Adipose tissue (tissue), 3 donors: ENCODE results near the gene GABRD. TPM values are rescaled to one million over a fixed set of nuclear protein-coding genes. Genes with fewer than 3 reads are reported as not detected.

Experiments used
- H3K27ac ChIP-seq: one replicate; pipeline ENCODE4 v1.5.1; 2013; ENCODE audit warnings: low read depth, low read length
- WGBS, 3 donors: extraction: QIAGEN DNeasy Blood & Tissue Kit; methylation state at CpG; one replicate each; pipeline ENCODE4 v1.1.7; 2013; 5-methylcytosine and 5-hydroxymethylcytosine counted together
- polyA plus RNA-seq, 3 donors: library from polyadenylated mRNA; stranded (reverse); fragments of 200-250 nt; gene quantifications; one replicate each; pipeline ENCODE4 v1.2.3, GENCODE V29; 2013
- donor health status: healthy with polysubstance abuse.
- donor health status: Bipolar disorder and iron deficiency.
- donor health status: healthy.

Gene GABRD
- polyA plus RNA-seq, 3 donors: 0.28 to 0.30 TPM; not detected in 1

DNA sequence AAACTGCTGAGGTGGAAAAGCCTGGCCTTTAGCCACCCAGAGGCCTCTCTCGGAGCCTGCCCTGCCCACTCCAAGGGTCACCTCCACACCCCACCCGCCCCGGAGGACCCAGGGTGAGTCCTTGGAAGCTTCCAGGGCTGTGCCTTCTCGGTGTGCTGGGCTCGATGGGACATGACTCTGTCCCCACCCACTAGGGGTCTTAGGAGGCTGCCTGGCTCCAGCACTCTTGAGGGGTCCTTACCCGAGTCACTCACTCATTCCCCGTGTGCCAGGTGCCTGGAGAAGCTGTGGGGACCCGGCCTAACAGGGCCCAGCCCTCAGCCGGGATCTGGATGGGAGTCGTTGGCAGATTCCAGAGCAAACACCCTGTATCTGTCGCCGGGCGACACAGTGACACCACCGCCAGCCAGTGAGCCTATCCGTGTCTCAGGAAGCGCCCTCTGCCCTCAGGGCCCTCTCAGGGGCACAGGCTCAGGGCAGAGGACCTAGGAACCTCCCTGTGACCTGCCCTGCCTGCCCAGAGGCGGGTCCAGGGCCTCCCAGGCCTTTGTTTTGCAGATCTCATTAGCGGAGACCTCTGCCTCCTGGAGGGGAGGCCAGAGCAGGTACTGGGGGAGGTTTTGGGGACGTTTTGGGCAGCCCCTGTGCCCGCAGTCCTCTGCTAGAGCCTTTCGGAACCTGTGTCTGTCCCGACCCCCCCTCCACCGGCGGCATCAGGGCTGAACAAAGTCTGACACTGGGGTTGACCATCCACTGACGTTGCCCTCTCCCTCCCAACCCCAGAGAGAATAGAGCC, 28.0 kb downstream of the GABRD start:
- no peak overlapping the region for H3K27ac ChIP-seq
- WGBS, 3 donors: 49 to 60% (median 60%) methylated on average over 24 to 25 of the region's 25 CpGs

DNA sequence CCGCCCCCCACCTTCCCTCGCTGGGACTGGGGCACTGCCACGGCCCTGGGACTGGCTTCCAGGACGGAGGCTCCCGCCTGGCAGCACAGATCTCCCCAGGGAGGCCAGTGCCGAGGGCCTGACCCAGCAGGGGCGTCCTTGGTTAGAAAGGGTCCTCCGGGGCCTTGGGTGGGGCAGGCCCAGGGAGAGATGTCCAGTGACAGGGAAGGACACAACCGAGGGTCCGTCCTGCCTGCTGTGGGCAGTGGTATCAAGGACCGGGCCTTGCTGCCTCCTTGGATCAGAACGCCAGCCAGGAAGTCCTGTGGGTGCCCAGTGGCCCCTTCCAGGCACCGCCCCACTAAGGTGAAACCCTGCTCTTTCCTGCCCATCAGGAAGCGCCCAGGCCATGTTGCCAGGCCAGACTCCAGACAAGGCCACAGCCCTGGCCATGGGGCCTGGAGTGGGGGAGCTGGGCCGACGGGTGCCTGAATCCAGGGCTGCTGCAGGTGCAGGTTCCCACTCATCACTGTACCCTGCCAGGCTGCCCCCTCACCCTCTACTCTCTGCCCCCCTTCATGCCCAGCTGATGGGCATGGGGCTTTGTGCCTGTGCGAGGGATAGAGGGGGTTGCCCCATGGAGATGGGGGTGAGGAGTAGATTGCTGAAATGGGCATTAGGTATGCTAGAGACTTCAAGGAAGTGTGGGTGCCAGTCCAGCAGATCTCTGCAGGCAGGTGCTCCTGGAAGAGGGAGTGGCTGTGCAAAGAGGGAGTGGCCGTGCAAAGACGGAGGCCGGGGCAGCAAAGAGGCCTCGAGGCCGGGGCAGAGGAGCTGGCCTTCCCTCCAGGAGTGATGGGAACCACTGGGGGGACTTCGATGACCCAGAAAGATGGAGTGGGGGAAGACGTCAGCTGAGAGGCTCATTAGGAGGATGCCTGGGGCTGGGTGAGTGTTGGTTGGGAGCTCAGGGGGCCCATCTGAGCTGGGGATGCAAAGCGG, 28.9 kb downstream of the GABRD start:
- no peak overlapping the region for H3K27ac ChIP-seq
- WGBS, 3 donors: 73 to 75% (median 74%) methylated on average over 25 of the region's 25 CpGs

DNA sequence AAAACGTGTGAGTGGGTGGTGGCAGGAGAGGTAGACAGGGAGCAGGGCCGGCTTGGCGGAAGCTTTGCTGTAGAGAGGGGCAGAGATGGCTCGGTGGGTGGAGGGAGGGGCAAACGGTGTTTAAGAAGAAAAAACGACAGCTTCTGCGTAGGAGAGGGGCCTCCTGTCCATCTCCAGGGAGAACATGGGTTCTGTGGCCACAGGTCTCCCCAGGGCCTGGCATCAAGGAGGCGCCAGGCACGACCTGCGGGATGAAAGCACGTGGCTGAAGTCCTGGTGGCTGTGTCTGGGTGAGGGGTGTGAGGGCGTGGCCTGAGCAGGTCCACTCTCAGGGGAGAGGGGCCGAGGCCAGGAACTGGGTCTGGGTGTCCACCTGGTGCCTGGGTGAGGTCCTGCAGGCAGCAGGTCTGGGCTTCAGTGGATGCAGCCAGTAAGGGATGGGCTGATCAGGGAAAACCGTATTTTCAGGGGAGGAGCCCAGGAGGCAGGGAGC, 30.1 kb downstream of the GABRD start:
- no peak overlapping the region for H3K27ac ChIP-seq
- WGBS, 3 donors: 30 to 41% (median 36%) methylated on average over 14 of the region's 14 CpGs

DNA sequence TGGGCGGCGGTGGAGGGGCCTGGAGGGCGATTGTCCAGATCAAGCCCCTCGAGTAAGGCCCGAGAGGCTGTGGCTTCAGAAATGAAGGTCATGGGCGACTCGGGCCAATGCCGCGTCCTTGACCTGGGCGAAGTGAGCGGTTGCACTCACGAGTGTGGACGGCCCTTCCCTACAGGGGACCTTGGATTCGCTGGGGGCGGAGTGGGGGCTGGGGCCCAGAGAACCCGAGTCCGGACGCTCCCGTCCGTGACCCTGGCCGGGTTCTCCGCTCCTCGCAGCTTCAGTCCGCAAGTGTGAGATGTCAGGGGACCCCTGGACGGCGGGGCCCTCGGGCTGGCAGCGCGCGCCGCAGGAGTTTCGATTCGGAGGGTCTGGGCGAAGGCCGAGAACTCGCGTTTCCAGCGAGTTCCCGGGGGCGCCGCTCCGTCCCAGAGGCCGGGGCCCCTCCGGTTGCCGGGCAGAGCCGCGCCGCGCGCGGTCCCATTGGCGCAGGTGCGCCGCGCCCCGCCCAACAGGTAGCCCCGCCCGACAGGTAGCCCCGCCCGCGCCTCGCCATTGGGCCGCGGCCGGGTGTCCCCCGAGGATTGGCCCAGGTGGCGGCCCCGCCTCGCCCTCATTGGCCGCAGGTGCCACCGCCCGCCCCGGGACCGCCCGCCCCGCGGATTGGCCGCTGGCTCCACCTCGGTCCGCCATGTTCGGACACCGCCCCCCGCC, 30.7 kb downstream of the GABRD start, which contains the start of gene PRKCZ:
Gene PRKCZ, plus strand, starts transcription at position 694 of the 714 bp plus-strand sequence. CDS start 220 bp downstream, outside the sequence.
- 1 to 3% (median 2%) methylated on average over 46 to 83 of the region's 83 CpGs for WGBS, 3 donors
- H3K27ac ChIP-seq: no peak within 1 kb of the TSS

DNA sequence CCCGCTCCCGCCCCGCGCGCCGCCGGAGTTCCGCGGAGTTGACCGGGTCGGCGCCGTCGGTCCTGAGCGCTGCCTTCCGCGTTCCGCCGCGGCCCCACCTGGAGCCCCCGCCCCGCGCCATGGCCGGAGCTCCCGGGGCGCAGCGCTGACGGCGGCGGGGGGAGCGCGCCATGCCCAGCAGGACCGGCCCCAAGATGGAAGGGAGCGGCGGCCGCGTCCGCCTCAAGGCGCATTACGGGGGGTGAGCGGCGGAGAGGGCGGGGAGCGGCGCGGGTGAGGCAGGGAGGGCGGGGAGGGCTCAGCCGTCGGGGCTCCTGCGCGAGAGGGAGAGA, 31.3 kb downstream of the GABRD start:
- H3K27ac ChIP-seq: no peak overlapping the region
- 1% methylated on average over 34 to 51 of the region's 51 CpGs for WGBS, 3 donors

DNA sequence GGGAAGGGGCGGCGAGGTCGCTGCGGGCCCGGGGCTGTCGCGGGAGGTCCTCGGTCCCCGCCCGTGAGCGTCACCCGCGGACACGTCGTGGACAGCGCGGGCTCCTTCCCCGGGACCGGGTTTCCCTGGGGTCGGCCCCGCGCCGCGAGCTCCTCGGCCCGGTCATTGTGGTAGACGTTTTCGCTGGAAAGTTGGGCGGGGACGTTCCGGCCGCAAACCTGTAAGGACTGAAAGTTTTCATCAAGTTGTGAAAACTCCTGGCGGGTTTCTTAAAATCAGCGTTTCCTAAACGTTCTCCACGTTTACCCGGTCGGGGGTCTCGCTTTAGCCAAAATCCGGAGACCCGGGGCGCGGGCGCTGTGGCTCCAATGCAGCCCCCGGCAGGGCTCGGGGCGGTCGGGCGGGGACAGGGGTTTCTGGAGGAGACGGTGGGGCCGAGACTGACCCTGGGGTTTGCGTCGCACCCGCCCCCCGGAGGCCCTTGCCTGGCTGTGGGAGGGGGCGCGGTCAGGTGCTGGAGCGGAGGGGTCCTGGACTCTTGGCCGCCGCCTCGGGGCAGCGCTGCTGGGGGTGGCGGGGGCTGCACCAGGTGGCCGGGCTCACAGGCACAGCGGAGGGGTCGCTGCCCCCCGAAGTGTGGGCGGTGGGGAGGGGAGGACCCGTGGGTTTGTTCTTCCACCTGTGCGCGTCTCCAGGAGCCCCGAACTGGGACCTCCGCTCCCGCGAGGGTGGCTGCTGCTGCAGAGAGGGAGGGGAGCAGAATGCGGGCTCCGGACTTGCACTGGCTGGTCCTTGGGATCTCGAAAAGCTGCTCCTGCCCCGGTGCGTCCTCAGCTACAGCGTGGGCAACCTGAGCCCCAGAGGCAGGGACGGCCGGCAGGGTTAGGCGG, 31.9 kb downstream of the GABRD start:
- H3K27ac ChIP-seq: no peak overlapping the region
- WGBS, 3 donors: 7 to 17% (median 17%) methylated on average over 72 to 84 of the region's 84 CpGs

DNA sequence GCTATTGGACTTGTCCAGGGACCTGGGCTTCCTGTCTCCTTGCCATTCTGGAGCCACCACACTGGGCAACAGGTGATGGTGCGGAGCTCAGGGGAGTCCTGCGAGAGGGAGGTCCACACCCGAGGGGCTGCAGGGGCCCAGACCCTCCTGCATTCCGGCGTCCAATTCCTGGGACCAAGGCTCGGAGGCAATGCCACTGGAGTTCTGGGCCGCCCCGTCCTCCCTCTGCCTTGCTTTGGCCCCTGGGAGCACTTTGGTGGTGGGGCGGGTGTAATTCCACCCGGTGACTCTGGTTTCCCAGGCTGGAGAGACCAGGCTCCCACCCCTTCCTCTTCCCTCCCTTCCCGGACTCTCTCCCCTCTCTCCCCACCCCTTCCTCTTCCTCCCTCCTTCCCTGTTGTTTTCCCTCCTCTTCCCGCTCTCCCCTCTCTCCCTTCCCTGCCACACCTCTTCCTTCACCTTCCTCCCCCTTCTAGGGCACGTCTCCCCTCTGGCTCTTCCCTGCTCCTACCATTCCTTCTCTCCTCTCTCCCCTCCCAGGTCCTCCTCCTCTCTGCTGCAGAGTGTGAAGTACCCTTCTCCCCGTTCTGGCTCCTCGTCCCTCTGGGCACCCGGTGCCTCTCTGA, 33.0 kb downstream of the GABRD start:
- no peak overlapping the region for H3K27ac ChIP-seq
- 69 to 83% (median 74%) methylated on average over 16 of the region's 16 CpGs for WGBS, 3 donors

DNA sequence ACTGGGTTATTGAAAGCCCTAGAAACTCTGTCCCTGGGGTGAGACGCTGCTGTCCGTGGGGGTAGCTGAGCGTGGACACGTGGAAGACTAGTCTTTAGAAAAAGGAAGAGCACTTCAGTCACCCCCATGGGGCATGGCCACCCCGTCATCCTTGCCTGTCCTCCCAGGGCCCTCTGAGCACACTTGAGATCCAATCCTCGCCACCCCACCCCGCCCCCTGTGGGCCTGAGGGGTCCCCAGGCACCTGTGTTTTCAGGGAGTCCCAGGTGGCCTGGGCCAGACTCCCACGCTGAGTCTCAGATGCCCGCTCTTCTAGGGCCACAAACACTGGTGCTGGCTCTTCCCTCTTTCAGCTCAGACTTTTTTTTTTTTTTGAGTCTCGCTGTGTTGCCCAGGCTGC, 33.6 kb downstream of the GABRD start:
- 87 to 95% (median 88%) methylated on average over 10 of the region's 10 CpGs for WGBS, 3 donors
- H3K27ac ChIP-seq: no peak overlapping the region

DNA sequence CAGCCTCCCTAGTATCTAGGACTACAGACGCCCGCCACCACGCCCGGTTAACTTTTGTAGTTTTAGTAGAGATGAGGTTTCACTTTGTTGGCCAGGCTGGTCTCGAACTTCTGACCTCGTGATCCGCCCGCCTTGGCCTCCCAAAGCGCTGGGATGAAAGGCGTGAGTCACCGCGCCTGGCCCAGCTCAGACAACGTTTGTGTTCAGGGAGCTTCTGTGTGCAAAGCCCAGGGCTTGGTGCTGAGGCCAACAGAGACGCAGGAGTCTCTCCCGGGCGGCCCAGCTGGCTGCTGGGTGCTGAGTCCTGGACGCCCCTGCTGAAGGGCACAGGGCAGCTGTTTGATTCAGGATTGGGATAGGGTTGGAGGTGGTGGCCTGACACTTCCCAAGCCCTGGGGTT, 34.1 kb downstream of the GABRD start:
- WGBS, 3 donors: 86 to 90% (median 86%) methylated on average over 17 of the region's 17 CpGs
- no peak overlapping the region for H3K27ac ChIP-seq

DNA sequence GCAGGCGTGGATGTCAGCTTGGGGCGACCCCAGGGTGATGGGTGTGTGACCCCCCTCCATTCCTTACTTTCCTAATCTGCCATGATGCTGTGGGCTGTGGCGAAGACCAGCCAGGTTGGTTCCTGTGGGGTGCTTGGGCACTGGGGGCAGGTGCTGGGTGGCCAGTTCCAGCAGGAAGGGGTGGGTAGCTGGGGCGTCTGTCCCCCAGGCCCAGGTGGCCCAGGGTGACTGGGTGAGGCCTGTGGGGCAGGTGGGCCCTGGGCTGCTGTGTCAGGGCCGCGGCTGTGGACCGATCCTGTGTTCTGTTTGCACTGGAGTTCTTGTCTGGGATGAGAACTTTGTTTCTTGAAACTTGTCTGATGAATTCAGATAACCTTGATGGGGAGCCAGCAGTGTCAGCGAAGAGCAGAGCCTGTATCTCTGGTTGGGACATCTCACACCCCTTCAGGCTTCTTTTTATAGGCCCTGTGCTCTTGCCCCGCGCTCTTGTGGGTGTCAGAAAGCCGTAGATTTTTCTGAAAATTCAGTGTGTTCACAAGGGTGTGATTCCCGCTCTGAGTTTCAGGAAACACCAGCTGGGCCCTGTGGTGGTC, 34.7 kb downstream of the GABRD start:
- no peak overlapping the region for H3K27ac ChIP-seq
- WGBS, 3 donors: 90 to 92% (median 90%) methylated on average over 12 of the region's 12 CpGs

DNA sequence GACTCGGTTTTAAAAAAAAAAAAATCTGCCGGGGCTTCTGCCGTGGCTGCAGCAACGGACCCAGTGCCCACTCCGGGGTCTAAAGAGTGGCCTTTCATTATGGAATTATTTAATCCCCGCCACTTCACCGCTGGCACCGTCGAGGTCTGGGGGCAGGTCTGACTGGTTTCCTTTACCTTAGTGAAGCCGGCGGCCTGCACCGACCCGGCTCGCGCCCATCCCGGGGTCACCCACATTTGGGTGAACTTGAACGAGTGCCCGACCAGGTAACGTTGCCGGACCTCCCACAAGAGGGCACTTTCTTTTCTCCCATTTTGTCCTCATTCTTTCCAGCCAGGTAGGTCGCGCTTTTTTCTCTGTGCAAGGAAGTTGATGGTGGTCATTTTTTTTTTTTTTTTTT, 35.4 kb downstream of the GABRD start:
- 77 to 89% (median 87%) methylated on average over 22 of the region's 22 CpGs for WGBS, 3 donors
- H3K27ac ChIP-seq: no peak overlapping the region

DNA sequence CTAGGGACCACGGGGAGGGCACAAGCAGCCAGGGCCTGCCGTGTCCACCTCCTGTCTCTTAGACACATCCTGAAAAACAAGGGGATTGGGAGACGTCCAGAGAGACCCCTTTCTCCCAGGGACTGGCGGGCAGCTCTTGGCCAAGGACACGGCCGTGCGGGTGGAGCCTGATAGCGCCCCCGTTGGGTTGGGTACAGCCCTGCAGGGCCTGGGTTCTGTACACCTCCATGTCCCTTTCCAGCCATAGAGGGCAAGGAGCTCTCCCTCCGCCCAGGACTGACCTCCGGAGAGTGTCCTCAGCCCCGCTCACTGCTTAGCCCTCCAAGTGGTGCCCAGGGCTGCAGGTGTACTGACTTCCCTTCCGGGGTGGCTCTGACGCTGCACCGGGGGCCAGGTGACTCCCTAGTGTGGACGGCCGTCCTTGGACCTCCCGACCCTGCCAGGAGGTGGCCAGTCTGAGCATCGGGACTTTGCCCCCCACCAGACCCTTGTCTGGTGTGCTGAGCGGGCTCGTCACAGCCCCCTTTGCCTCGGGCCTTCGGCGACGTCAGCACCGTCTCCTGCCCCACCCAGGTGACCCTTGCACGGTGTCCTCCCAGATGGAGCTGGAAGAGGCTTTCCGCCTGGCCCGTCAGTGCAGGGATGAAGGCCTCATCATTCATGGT, 36.9 kb downstream of the GABRD start:
- H3K27ac ChIP-seq: no peak overlapping the region
- 92 to 94% (median 92%) methylated on average over 29 of the region's 29 CpGs for WGBS, 3 donors

DNA sequence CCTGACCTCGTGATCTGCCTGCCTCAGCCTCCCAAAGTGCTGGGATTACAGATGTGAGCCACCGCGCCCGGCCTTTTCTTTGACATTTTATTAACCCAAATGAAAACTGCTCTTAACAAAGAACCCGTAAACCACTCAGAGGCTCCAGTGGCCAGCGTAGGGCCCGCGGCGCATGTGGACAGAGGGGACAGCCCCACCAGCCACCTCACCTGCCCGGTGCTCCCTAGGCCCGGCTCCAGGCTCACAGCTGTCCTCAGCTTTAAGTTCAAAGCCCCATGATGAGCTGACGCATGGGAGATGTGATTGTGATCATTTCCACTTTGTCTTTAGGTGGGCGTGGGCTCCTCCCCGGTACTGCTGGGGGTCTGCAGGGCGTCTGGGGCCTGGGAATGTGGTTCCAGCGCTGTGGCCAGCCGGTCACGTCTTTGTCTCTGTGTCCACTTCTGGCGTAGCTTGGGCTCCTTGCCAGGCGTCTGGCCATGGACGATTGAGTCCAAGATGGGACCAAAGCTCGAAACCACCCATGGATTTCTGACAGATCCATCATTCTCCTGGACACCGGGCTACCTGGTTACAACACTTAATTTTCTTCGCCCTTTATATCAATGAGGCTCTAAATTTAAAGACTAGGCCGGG, 37.9 kb downstream of the GABRD start:
- 90 to 93% (median 93%) methylated on average over 25 of the region's 25 CpGs for WGBS, 3 donors
- no peak overlapping the region for H3K27ac ChIP-seq

DNA sequence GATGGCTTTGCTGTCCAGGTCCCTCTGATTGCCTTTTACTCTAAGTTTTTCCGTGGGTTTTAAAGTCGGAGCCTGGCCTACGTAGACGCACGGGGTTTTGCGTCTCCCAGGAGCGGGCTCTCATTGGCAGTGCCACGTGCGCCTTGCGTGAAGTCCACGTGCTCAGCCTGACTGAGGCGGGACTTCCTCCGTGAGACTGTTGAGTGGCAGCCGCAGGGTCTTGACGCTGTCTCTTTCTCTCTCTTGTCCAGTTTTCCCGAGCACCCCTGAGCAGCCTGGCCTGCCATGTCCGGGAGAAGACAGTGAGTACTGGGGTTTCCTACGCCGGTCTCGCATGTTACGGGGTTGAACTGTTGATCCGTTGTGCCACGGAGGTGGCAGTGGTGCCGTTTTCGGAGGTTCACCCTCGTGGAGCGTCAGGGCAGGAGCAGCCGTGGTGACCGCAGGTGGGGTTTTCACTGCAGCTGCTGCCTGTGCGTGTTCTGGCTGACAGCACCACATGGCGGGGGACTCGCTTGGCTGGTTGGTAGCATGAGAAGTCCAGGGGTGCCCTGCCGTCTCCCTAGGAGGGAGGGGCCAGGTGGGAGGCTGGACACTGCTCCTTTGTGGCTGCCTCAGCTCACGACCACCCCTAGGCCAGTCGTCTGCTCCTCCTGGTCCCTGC, 40.3 kb downstream of the GABRD start:
- WGBS, 3 donors: 90 to 93% (median 92%) methylated on average over 34 to 35 of the region's 35 CpGs
- no peak overlapping the region for H3K27ac ChIP-seq

DNA sequence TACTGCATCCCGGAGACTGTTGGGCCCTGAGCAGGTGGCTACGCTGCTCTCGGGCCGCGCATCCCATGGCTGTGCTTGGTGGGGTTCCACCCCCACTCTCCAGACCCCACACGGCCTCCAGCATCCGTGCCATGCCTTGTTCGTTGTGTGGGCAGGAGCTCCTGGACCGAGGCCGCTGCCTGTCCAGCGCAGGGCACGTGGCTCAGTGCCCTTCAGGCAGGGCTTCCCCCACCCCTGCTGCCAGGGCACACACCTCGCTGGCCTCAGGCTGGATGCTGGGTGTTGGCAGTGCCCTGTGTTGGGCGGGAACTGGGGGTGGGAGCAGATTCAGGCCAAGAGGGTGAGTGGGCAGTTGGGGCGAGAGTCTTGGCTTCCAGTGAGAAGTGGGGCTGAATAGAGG, 40.9 kb downstream of the GABRD start:
- no peak overlapping the region for H3K27ac ChIP-seq
- WGBS, 3 donors: 85 to 93% (median 86%) methylated on average over 14 to 15 of the region's 15 CpGs
